T-cell (primary cell): Measurements from ENCODE around the gene TTF1. TPM values are rescaled to one million over a fixed set of nuclear protein-coding genes. Genes with fewer than 3 reads are reported as not detected.
"Not testable (repeated sequence)": the region's sequence is repeated elsewhere in the genome, so short reads cannot be mapped to it uniquely, and the experiment has no call there.

Experiments
- ATAC-seq, 4 experiments: fragments of 200-7000 bp in 3 of 4; fragments of 150-1000 bp in 1 of 4; cut with Tn5 transposase; replicated peaks in 1 of 4; 1 replicate in 3 of 4; 2 replicates in 1 of 4; pipeline ENCODE4 v1.10.0; 2021; ENCODE audit warnings: moderate library complexity in 3 of 4, mild to moderate bottlenecking in 2 of 4, moderate number of reproducible peaks in 1 of 4
- CTCF ChIA-PET, 2 donors: fragments of 300-600 bp; sonication (Branson Sonifier 250); formaldehyde crosslinking; loops; one replicate each; lab custom pipeline; 2022; ENCODE audit warnings: antibody characterized with exemption in 2 of 2; lab: Charles Lee
- POLR2A ChIA-PET, 2 donors: fragments of 300-600 bp; sonication (Branson Sonifier 250); formaldehyde crosslinking; loops; one replicate each; lab custom pipeline; 2022; ENCODE audit warnings: antibody characterized with exemption in 2 of 2; lab: Charles Lee
- DNase-seq, 35 experiments: peaks; one replicate each; pipeline versions ENCODE4 v3.0.0 to v3.0.0-alpha.2; 2013 to 2023
- H3K27ac ChIP-seq: one replicate; pipeline ENCODE4 v1.5.1; 2013; ENCODE audit warnings: low read length
- H3K27me3 ChIP-seq, 2 experiments: replicated peaks in 1 of 2; 1 replicate in 1 of 2; 2 replicates in 1 of 2; pipeline versions ENCODE4 v1.6.1 to v1.7.0; 2013; ENCODE audit warnings: low read length in 1 of 2, mixed read lengths in 1 of 2; ENCODE audit not compliant: control insufficient read depth in 2 of 2, insufficient read depth in 2 of 2; ENCODE audit errors: extremely low read depth in 1 of 2
- H3K36me3 ChIP-seq, 2 donors: 1 replicate in 1 of 2; 2 replicates in 1 of 2; pipeline versions ENCODE4 v1.6.1 to v1.7.0; 2013; ENCODE audit warnings: low read length in 1 of 2; ENCODE audit not compliant: control insufficient read depth in 2 of 2, insufficient read depth in 1 of 2; ENCODE audit errors: extremely low read depth in 1 of 2
- H3K4me1 ChIP-seq, 2 experiments: 1 replicate in 1 of 2; 2 replicates in 1 of 2; pipeline versions ENCODE4 v1.6.1 to v1.7.0; 2013; ENCODE audit warnings: low read length in 2 of 2, mixed read lengths in 1 of 2; ENCODE audit not compliant: insufficient read depth in 2 of 2, control insufficient read depth in 1 of 2; ENCODE audit errors: extremely low read depth in 1 of 2
- H3K4me3 ChIP-seq, 2 donors: 1 replicate in 1 of 2; 2 replicates in 1 of 2; pipeline versions ENCODE4 v1.5.1 to v1.7.0; 2013; ENCODE audit warnings: mild to moderate bottlenecking in 2 of 2, low read length in 1 of 2, moderate library complexity in 1 of 2; ENCODE audit not compliant: control insufficient read depth in 1 of 2; ENCODE audit errors: extremely low read depth in 1 of 2
- H3K9me3 ChIP-seq: 2 replicates; pipeline ENCODE4 v1.7.0; 2013
- H3K27ac Mint-ChIP-seq, 2 donors: one replicate each; pipeline ENCODE4 v1.8.0; 2020 to 2021; ENCODE audit warnings: mild to moderate bottlenecking in 2 of 2, mixed read lengths in 2 of 2
- H3K27me3 Mint-ChIP-seq, 2 donors: one replicate each; pipeline ENCODE4 v1.8.0; 2021 to 2022; ENCODE audit warnings: mixed read lengths in 2 of 2
- H3K36me3 Mint-ChIP-seq: one replicate; pipeline ENCODE4 v1.8.0; 2021; ENCODE audit warnings: mixed read lengths
- H3K4me1 Mint-ChIP-seq, 3 donors: one replicate each; pipeline ENCODE4 v1.8.0; 2020 to 2022; ENCODE audit warnings: mixed read lengths in 3 of 3, mild to moderate bottlenecking in 1 of 3
- H3K4me3 Mint-ChIP-seq, 3 donors: one replicate each; pipeline ENCODE4 v1.8.0; 2020 to 2022; ENCODE audit warnings: mild to moderate bottlenecking in 3 of 3, mixed read lengths in 3 of 3, moderate library complexity in 3 of 3
- H3K9me3 Mint-ChIP-seq, 3 donors: one replicate each; pipeline ENCODE4 v1.8.0; 2020 to 2022; ENCODE audit warnings: mixed read lengths in 3 of 3
- WGBS: methylation state at CpG from one replicate; pipeline ENCODE4 v1.1.5; 2013; ENCODE audit warnings: missing lambda C conversion rate; ENCODE audit not compliant: insufficient coverage; 5-methylcytosine and 5-hydroxymethylcytosine counted together
- total RNA-seq, 35 experiments: library from RNA in 6 of 35; stranded (reverse) in 6 of 35; fragments of 120-200 nt in 1 of 35; gene quantifications; one replicate each; pipeline versions ENCODE4 v1.2.1 to v1.2.4 and lab custom pipeline; 2013 to 2026

Gene TTF1
- total RNA-seq, 5 donors from 2014 or later (not counting 1 experiment from before 2014, with no cell fraction given) = 12.5 to 20.9 (median 19.2) TPM

DNA sequence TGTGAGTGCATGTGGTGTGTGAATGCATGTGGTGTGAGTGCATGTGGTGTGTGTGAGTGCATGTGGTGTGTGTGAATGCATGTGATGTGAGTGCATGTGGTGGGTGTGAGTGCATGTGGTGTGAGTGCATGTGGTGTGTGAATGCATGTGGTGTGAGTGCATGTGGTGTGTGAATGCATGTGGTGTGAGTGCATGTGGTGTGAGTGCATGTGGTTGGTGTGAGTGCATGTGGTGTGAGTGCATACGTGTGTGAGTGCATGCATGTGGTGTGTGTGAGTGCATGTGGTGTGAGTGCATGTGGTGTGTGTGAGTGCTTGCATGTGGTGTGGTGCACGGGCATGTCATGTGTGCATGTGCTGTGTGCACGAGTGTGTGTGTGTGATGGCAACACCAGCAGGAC lies 28.2 kb downstream of the TTF1 start:
- Mint-ChIP-seq H3K36me3 (peaks cover 24% of the 10 kb centered on the region), H3K4me1 (peaks cover 14 to 27% (median 16%) of the 10 kb centered on the region in 3 donors)
- H3K27me3 ChIP-seq, H3K4me3 Mint-ChIP-seq, H3K27ac Mint-ChIP-seq, POLR2A ChIA-PET, ATAC-seq, H3K9me3 Mint-ChIP-seq, H3K4me3 ChIP-seq, DNase-seq, H3K27ac ChIP-seq, CTCF ChIA-PET, H3K27me3 Mint-ChIP-seq, H3K4me1 ChIP-seq, H3K9me3 ChIP-seq: not testable (repeated sequence)
- WGBS = 93% methylated on average over 3 of the region's 3 CpGs
- peaks cover 2 to 62% of the 10 kb centered on the region in 2 donors for H3K36me3 ChIP-seq

DNA sequence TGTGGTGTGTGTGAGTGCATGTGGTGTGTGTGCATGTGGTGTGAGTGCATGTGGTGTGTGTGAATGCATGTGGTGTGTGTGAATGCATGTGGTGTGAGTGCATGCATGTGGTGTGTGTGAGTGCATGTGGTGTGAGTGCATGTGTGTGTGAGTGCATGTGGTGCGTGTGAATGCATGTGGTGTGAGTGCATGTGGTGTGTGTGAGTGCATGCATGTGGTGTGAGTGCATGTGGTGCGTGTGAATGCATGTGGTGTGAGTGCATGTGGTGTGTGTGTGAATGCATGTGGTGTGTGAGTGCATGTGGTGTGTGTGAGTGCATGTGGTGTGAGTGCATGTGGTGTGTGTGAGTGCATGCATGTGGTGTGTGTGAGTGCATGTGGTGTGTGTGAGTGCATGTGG lies 28.9 kb downstream of the TTF1 start:
- not testable (repeated sequence) for H3K4me3 Mint-ChIP-seq
- peaks cover 20% of the 10 kb centered on the region for H3K36me3 Mint-ChIP-seq
- H3K4me1 ChIP-seq = peaks cover 3 to 12% of the 10 kb centered on the region in 2 experiments

DNA sequence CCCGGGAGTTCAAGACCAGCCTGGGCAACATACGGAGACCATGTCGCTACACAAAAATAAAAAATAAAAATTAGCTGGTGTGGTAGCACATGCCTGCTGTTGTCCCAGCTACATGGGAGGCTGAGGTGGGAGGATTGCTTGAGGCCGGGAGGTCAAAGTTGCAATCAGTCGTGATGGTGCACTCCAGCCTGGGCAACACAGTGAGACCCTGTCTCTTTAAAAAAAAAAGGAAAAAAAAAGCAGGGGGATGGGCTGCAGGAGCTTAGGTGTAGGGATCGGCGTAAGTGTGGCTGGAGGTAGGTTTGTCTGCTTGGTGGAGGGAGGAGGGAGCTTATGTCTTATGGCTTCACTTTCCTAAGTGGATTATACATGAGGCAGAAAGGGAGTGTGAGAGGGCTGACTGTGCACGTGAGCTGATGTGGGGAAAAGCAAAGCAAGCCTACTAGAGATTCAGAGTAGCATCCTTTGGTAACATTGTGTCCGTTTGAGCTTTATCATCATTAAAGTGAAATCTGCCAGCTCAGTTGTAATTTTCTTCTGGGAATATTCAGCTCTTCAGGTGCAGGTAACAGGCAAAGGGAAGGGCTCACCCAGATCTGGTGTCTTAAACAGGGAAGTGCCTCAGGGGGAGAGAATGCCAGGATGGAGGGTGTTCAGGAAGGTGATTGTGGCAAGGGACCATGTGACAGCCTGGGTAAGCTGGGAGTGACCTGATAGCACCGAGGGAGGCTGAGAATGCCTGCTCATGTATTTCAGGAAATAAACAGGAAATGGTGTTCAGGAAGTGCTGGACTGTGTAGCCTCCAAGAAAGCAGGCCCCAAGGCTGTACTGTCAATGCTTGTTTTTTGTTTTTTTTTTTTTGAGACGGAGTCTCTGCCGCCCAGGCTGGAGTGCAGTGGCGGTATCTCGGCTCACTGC lies 34.2 kb downstream of the TTF1 start:
- Histone ChIP-seq H3K27me3 (no peaks in the 10 kb centered on the region), H3K4me3 (no peak overlapping the region), H3K9me3 (no peaks in the 10 kb centered on the region), H3K4me1 (peaks cover 0 to 10% of the 10 kb centered on the region in 2 experiments), H3K36me3 (peaks cover 2 to 22% of the 10 kb centered on the region in 2 donors), H3K27ac (no peak overlapping the region)
- Mint-ChIP-seq H3K4me3 (peak overlapping the region in 1 of 3 donors; percentile 9), H3K9me3 (no peaks in the 10 kb centered on the region), H3K4me1 (peaks cover 11 to 20% (median 19%) of the 10 kb centered on the region in 3 donors), H3K27ac (peak overlapping the region; percentile 30 to 75), H3K27me3 (no peaks in the 10 kb centered on the region), H3K36me3 (peaks cover 6% of the 10 kb centered on the region)
- no peak for DNase-seq
- ATAC-seq = peak in 3 of 4 experiments; percentile 29 to 48 (median 41)
- CTCF ChIA-PET = no interaction called here
- WGBS = 61% methylated on average over 5 of the region's 14 CpGs
- POLR2A ChIA-PET = interaction anchor here in 1 of 2 donors (0.6 kb wide), 1 partner anchor 87 kb away, joined by 4 read pairs; no protein-coding TSS in a partner anchor

More for the DNA sequence above, 28.9 kb downstream of the TTF1 start:
- peaks cover 2 to 59% of the 10 kb centered on the region in 2 donors for H3K36me3 ChIP-seq
- H3K27ac ChIP-seq, H3K9me3 ChIP-seq, POLR2A ChIA-PET, CTCF ChIA-PET, H3K27me3 Mint-ChIP-seq, H3K27me3 ChIP-seq, H3K4me3 ChIP-seq, H3K9me3 Mint-ChIP-seq, H3K27ac Mint-ChIP-seq, DNase-seq, ATAC-seq: not testable (repeated sequence)
- WGBS = 100% methylated on average over 2 of the region's 2 CpGs
- peaks cover 14 to 28% (median 20%) of the 10 kb centered on the region in 3 donors for H3K4me1 Mint-ChIP-seq

DNA sequence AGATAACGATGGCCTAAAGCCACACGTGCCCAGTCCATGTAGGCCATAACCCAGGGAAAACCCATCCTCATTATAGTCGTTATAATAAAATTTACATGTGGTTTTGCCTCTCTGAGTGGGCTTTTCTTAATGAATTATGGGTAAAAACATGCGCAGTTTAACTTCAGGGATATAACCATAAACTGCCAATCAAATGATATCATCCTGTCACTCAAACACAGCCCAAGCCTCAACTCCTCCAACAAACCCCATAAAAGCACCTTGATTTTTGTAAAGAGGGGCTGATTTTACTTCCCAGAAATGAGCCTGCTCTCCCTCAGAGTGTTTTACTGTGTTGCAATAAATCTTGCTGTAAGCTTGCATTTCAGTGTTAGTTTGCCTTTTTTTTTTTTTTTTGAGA lies 36.0 kb downstream of the TTF1 start:
- no peak for ATAC-seq
- ChIA-PET CTCF (interaction anchor here in 1 of 2 donors (0.6 kb wide), 1 partner anchor 641 kb away, joined by 4 read pairs; no protein-coding TSS in a partner anchor), POLR2A (interaction anchor here in 1 of 2 donors (0.6 kb wide), 1 partner anchor 1035 kb away, joined by 4 read pairs; no protein-coding TSS in a partner anchor)
- Mint-ChIP-seq H3K4me1 (peaks cover 11 to 20% (median 19%) of the 10 kb centered on the region in 3 donors), H3K27me3 (no peaks in the 10 kb centered on the region), H3K27ac (no peak overlapping the region), H3K9me3 (no peaks in the 10 kb centered on the region), H3K36me3 (peaks cover 6% of the 10 kb centered on the region), H3K4me3 (no peak overlapping the region)
- H3K27me3 ChIP-seq = no peaks in the 10 kb centered on the region
- peaks cover 0 to 10% of the 10 kb centered on the region in 2 experiments for H3K4me1 ChIP-seq
- no peak overlapping the region for H3K27ac ChIP-seq
- peaks cover 2 to 5% of the 10 kb centered on the region in 2 donors for H3K36me3 ChIP-seq
- no CpG with 5 or more reads among the region's 4 CpGs for WGBS
- H3K4me3 ChIP-seq = no peak overlapping the region
- DNase-seq = no peak
- H3K9me3 ChIP-seq = no peaks in the 10 kb centered on the region

DNA sequence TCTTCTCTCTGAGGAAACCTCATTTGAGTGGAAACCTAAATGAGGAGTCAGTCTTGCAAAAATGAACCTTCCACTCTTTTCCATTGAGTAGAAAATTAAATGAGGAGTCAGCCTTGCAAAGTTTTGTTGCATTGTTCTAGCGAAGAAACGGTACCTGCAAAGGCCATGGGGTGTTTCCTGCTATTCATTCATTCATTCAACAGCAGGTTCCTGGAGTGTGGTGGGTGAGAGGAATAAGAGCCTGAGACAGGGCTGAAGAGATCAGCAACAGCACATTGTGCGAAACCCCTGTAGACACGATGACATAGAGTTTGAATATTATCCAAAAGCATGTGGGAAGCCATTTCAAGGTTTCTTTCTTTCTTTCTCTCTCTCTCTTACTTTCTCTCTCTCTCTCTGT lies 37.2 kb downstream of the TTF1 start:
- CTCF ChIA-PET = no interaction called here
- WGBS = no CpG with 5 or more reads among the region's 4 CpGs
- Mint-ChIP-seq H3K4me1 (peaks cover 11 to 19% (median 16%) of the 10 kb centered on the region in 3 donors), H3K27ac (no peak overlapping the region), H3K36me3 (no peaks in the 10 kb centered on the region), H3K27me3 (no peaks in the 10 kb centered on the region), H3K9me3 (no peaks in the 10 kb centered on the region), H3K4me3 (no peak overlapping the region)
- POLR2A ChIA-PET = no interaction called here
- DNase-seq (no peak), ATAC-seq (no peak)
- H3K4me3 ChIP-seq = no peak overlapping the region
- no peaks in the 10 kb centered on the region for H3K9me3 ChIP-seq
- peaks cover 0 to 10% of the 10 kb centered on the region in 2 experiments for H3K4me1 ChIP-seq
- no peak overlapping the region for H3K27ac ChIP-seq
- no peaks in the 10 kb centered on the region for H3K36me3 ChIP-seq
- no peaks in the 10 kb centered on the region for H3K27me3 ChIP-seq

DNA sequence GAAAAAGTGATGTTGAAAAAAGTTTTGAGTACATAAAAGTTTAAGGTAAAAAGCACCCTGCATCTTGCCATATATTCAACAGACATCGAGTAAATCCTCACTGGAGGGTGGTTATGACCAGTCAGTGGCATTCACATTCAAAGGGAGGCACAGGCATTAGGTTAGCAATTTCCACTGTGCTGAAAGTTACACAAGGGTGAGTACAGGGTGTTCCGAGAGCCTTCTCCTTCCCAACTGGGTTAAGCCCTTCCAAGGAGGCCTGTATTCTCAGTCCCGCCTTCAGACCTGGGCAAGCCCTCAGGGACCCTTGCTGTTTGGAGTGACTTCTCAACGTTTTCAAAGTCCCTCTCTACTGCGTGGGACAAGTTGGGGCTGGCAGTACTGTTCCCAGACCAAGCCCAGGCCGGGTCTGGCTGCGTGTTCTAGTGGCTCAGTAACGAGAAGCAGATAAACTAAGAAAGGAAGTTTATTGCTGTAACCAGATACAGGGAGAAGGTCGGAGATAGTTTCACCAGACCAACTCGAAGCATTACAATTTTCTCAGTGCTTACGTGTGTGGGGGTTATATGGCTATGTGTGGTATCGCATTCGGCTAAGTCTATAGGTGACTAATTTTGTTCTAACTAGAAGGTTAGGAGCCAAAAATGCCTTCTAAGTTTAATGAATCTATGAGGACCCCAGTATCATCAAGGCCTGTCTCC lies 38.9 kb downstream of the TTF1 start:
- Histone ChIP-seq H3K36me3 (no peaks in the 10 kb centered on the region), H3K27ac (no peak overlapping the region), H3K27me3 (no peaks in the 10 kb centered on the region), H3K9me3 (no peaks in the 10 kb centered on the region), H3K4me3 (no peak overlapping the region), H3K4me1 (peaks cover 0 to 5% of the 10 kb centered on the region in 2 experiments)
- ChIA-PET POLR2A (no interaction called here), CTCF (no interaction called here)
- ATAC-seq (no peak), DNase-seq (no peak)
- 72% methylated on average over 8 of the region's 13 CpGs for WGBS
- Mint-ChIP-seq H3K36me3 (no peaks in the 10 kb centered on the region), H3K27ac (no peak overlapping the region), H3K4me1 (peaks cover 6 to 10% (median 7%) of the 10 kb centered on the region in 3 donors), H3K9me3 (no peaks in the 10 kb centered on the region), H3K27me3 (no peaks in the 10 kb centered on the region), H3K4me3 (no peak overlapping the region)
